ENCODE results near the gene ILF3. TPM values are rescaled to one million over a fixed set of nuclear protein-coding genes. Genes with fewer than 3 reads are reported as not detected.

The ILF3 gene
- total and polyA plus RNA-seq, 2 of the 13 experiments (the other 11 are each of a cell fraction or from before 2014, with no cell fraction given) = 120 to 173 TPM

DNA sequence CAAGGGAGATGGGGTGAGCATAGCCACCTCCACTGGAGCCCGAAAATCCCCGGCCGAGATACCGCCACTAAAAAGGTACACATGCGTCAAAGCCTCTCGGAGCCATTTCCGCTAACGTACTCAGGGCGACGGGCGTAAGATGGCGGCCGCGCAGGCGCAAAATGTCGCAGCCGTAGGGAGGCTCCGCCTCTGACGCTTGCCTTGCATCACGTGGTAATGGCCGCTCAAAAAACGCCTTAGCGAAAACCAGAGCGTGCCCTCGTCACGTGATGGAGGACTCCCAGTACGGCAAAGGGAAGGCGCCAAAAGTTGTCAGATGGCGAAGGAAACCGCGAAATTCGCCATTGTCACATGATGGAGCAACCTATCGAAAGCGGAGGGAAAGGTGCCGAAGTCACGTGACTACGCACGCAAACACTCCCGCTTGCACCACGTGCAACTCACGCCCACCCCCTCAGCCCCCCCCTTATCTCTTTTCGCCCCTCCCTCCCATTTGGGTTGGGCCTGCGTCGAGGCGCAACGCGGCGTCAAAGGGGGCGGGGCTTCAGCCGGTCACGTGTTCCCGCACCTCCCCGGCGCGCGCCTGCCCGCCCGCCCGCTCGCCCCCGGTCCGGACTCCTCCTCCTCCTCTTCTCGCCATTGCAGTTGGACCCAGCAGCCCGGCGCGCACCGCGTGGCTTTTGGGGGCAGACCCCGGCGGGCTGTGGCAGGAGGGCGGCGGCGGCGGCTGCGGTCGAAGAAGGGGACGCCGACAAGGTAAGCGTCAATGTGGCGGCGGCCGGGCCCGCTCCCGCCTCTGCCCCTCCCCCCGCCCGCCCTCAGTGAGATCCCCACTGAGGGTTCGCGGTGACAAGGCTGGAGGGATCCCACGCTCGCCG lies at the start of gene ILF3 (continued):
- TF ChIP-seq NPAS2 (CRISPR knock-in tag; IDR thresholded peaks at IDR 0.05; ENCODE audit: borderline replicate concordance) (no peak), CAMTA2 (CRISPR knock-in tag; IDR thresholded peaks at IDR 0.05; ENCODE audit: borderline replicate concordance) (peak; percentile 70), ZNF468 (CRISPR knock-in tag; IDR thresholded peaks at IDR 0.05) (0 out of 2 replicates have a peak, but pooled peaks have one; percentile 85), MED1 (CRISPR knock-in tag; IDR thresholded peaks at IDR 0.05) (peak; percentile 87), ZNF431 (CRISPR knock-in tag; IDR thresholded peaks at IDR 0.05; ENCODE audit: borderline replicate concordance, low read depth) (peak; percentile 70; the same call in 1 of the 2 replicates), ZNF781 (CRISPR knock-in tag; IDR thresholded peaks at IDR 0.05; ENCODE audit: borderline replicate concordance, not compliant biosample characterization) (peak; percentile 74), SALL2 (CRISPR knock-in tag; IDR thresholded peaks at IDR 0.05) (peak; percentile 89)
- TF ChIP-seq, protein P1, sequence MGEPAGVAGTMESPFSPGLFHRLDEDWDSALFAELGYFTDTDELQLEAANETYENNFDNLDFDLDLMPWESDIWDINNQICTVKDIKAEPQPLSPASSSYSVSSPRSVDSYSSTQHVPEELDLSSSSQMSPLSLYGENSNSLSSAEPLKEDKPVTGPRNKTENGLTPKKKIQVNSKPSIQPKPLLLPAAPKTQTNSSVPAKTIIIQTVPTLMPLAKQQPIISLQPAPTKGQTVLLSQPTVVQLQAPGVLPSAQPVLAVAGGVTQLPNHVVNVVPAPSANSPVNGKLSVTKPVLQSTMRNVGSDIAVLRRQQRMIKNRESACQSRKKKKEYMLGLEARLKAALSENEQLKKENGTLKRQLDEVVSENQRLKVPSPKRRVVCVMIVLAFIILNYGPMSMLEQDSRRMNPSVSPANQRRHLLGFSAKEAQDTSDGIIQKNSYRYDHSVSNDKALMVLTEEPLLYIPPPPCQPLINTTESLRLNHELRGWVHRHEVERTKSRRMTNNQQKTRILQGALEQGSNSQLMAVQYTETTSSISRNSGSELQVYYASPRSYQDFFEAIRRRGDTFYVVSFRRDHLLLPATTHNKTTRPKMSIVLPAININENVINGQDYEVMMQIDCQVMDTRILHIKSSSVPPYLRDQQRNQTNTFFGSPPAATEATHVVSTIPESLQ (CRISPR knock-in tag; conservative IDR thresholded peaks at IDR 0.05) = 0 out of 2 replicates have a peak, but pooled peaks have one; percentile 84
- TF ChIP-seq, protein P2, sequence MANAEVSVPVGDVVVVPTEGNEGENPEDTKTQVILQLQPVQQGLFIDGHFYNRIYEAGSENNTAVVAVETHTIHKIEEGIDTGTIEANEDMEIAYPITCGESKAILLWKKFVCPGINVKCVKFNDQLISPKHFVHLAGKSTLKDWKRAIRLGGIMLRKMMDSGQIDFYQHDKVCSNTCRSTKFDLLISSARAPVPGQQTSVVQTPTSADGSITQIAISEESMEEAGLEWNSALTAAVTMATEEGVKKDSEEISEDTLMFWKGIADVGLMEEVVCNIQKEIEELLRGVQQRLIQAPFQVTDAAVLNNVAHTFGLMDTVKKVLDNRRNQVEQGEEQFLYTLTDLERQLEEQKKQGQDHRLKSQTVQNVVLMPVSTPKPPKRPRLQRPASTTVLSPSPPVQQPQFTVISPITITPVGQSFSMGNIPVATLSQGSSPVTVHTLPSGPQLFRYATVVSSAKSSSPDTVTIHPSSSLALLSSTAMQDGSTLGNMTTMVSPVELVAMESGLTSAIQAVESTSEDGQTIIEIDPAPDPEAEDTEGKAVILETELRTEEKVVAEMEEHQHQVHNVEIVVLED (CRISPR knock-in tag; IDR thresholded peaks at IDR 0.05; ENCODE audit: borderline replicate concordance) = peak; percentile 99
- TF ChIP-seq, protein P3, sequence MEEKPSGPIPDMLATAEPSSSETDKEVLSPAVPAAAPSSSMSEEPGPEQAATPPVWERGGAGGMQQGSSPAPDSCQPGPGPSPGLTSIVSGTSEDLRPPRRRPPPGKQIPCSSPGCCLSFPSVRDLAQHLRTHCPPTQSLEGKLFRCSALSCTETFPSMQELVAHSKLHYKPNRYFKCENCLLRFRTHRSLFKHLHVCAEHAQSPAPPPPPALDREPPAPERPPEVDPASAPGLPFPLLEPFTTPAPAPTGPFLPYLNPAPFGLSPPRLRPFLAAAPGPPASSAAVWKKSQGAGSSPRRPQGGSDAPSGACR (CRISPR knock-in tag; IDR thresholded peaks at IDR 0.05) = no peak
- TF ChIP-seq, protein P4, sequence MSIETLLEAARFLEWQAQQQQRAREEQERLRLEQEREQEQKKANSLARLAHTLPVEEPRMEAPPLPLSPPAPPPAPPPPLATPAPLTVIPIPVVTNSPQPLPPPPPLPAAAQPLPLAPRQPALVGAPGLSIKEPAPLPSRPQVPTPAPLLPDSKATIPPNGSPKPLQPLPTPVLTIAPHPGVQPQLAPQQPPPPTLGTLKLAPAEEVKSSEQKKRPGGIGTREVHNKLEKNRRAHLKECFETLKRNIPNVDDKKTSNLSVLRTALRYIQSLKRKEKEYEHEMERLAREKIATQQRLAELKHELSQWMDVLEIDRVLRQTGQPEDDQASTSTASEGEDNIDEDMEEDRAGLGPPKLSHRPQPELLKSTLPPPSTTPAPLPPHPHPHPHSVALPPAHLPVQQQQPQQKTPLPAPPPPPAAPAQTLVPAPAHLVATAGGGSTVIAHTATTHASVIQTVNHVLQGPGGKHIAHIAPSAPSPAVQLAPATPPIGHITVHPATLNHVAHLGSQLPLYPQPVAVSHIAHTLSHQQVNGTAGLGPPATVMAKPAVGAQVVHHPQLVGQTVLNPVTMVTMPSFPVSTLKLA (IDR thresholded peaks at IDR 0.05) = peak; percentile 97

Data from HepG2 (cell line).